Endodermal cell (in vitro differentiated cells): Measurements from ENCODE around the gene RBP4. TPM values are rescaled to one million over a fixed set of nuclear protein-coding genes. Genes with fewer than 3 reads are reported as not detected.
A peak's percentile ranks its signal among the peaks of the same experiment; 100 is the strongest.

ENCODE experiments used
- DNase-seq: peaks from one replicate; pipeline ENCODE4 v3.0.0-alpha.2; 2017
- H3K27ac ChIP-seq: 2 replicates; pipeline ENCODE4 v1.5.1; 2013; ENCODE audit warnings: mild to moderate bottlenecking, low read depth, low read length, moderate library complexity
- H3K27me3 ChIP-seq: 2 replicates; pipeline ENCODE4 v1.6.1; 2013; ENCODE audit warnings: mild to moderate bottlenecking, low read length, moderate library complexity; ENCODE audit not compliant: insufficient read depth, control insufficient read depth, poor library complexity, severe bottlenecking
- H3K36me3 ChIP-seq: 2 replicates; pipeline ENCODE4 v1.7.0; 2013; ENCODE audit warnings: mild to moderate bottlenecking, low read length, moderate library complexity; ENCODE audit not compliant: control insufficient read depth, insufficient read depth
- H3K4me1 ChIP-seq: one replicate; pipeline ENCODE4 v1.7.0; 2013; ENCODE audit warnings: low read length; ENCODE audit not compliant: control insufficient read depth, insufficient read depth
- H3K4me3 ChIP-seq: 2 replicates; pipeline ENCODE4 v1.5.1; 2013; ENCODE audit warnings: mild to moderate bottlenecking, low read length, moderate library complexity
- H3K9ac ChIP-seq: 2 replicates; pipeline ENCODE4 v1.6.1; 2013; ENCODE audit warnings: mild to moderate bottlenecking, low read length, moderate library complexity; ENCODE audit not compliant: poor library complexity, severe bottlenecking; ENCODE audit errors: extremely low read depth
- H3K9me3 ChIP-seq: 2 replicates; pipeline ENCODE4 v1.6.1; 2013; ENCODE audit warnings: mild to moderate bottlenecking, low read length, moderate library complexity; ENCODE audit not compliant: control insufficient read depth
- H3K27ac Mint-ChIP-seq: 2 replicates; pipeline ENCODE4 v1.8.0; 2020; ENCODE audit warnings: mixed read lengths
- H3K27me3 Mint-ChIP-seq: 2 replicates; pipeline ENCODE4 v1.8.0; 2021; ENCODE audit warnings: mild to moderate bottlenecking, mixed read lengths; ENCODE audit not compliant: insufficient read depth
- H3K36me3 Mint-ChIP-seq: 2 replicates; pipeline ENCODE4 v1.8.0; 2020; ENCODE audit warnings: low read depth, mixed read lengths
- H3K4me1 Mint-ChIP-seq: 2 replicates; pipeline ENCODE4 v1.8.0; 2020; ENCODE audit warnings: mixed read lengths
- H3K4me3 Mint-ChIP-seq: 2 replicates; pipeline ENCODE4 v1.8.0; 2020; ENCODE audit warnings: mild to moderate bottlenecking, moderate library complexity, mixed read lengths
- H3K9me3 Mint-ChIP-seq: 2 replicates; pipeline ENCODE4 v1.8.0; 2020; ENCODE audit warnings: mild to moderate bottlenecking, mixed read lengths
- WGBS, 2 experiments: methylation state at CpG; one replicate each; pipeline versions ENCODE4 v1.1.5 to v1.1.7; 2013; ENCODE audit warnings: missing lambda C conversion rate in 2 of 2, mixed read lengths in 1 of 2; ENCODE audit not compliant: insufficient coverage in 1 of 2, insufficient read length in 1 of 2; 5-methylcytosine and 5-hydroxymethylcytosine counted together
- total RNA-seq, 2 donors: library from RNA; stranded (reverse); fragmentation: NEBNext Ultra II Directional in 1 of 2; extraction: Animal tissue kit (Norgen Biotek cat#: 25700) in 1 of 2; gene quantifications; 2 replicates in 1 of 2; 3 replicates in 1 of 2; pipeline ENCODE4 v1.2.1, GENCODE V29; 2021
- TF ChIP-seq, protein P1 (sequence below): fragments of 200-600 bp; sonication (generic); conservative IDR thresholded peaks from 2 replicates; pipeline ENCODE4 v1.5.0; 2021; ENCODE audit warnings: antibody characterized with exemption, mild to moderate bottlenecking

RBP4 gene
- total RNA-seq, 2 donors from 2014 or later, result 0.82 to 0.86 TPM

DNA sequence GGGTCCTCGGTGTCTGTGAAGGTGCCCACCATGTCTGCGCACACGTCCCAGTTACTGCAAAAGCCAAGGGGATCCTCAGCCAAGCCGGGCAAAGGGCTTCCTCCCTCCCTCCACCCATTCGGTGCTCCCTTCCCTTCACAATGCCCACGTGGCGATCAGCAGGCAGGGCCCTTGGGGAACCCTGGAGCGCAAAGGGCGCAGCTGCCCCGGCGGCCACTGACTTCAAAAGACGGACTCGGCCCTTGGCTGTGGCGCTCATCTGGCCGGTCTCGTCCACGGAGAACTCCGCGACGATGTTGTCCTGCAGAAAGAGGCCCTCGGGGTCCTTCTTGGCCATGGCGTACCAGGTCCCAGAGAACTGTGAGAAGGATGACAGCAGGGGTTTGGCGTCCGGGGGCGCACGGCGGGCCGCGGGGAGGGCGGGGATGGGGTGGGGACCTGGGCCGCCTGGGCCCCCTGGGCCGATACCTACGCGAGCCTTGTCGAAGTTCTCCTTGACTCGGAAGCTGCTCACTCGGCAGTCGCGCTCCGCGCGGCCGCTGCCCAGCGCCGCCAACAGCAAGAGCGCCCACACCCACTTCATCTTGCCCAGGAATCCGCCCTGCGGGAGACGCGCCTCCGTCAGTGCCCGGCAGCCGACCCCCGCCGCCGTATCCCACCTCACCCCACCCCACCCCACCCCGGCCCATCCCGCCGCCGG, 439 bp downstream of the RBP4 start:
- peaks cover 56% of the 10 kb centered on the region for H3K27me3 ChIP-seq
- TF ChIP-seq, protein P1, sequence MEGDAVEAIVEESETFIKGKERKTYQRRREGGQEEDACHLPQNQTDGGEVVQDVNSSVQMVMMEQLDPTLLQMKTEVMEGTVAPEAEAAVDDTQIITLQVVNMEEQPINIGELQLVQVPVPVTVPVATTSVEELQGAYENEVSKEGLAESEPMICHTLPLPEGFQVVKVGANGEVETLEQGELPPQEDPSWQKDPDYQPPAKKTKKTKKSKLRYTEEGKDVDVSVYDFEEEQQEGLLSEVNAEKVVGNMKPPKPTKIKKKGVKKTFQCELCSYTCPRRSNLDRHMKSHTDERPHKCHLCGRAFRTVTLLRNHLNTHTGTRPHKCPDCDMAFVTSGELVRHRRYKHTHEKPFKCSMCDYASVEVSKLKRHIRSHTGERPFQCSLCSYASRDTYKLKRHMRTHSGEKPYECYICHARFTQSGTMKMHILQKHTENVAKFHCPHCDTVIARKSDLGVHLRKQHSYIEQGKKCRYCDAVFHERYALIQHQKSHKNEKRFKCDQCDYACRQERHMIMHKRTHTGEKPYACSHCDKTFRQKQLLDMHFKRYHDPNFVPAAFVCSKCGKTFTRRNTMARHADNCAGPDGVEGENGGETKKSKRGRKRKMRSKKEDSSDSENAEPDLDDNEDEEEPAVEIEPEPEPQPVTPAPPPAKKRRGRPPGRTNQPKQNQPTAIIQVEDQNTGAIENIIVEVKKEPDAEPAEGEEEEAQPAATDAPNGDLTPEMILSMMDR, result no peak

DNA sequence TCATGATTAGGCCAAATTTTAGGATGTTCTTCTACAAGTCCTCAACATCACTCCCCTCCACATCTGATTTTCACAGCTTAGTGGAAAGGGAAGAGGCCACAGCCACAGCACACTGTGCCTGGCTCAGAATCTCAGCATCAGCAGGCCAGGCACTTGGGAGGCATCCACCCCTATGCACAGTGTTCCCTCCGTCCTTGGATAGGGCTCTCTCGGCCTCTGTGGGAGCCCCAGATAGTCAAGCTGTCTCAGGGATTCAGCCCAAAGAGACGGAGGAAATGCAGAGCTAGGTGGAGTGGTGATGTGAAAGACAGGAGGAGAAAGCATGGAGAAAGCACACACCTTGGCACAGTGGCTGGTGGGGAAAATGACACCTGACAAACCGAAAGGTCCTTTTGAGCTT, 1.3 kb downstream of the RBP4 start:
- TF ChIP-seq, protein P1, result no peak
- H3K27ac ChIP-seq, result no peak overlapping the region
- no peaks in the 10 kb centered on the region for H3K9me3 ChIP-seq
- Mint-ChIP-seq H3K9me3 (no peaks in the 10 kb centered on the region), H3K4me3 (peak overlapping the region; percentile 56), H3K27me3 (peaks cover 58% of the 10 kb centered on the region), H3K36me3 (no peaks in the 10 kb centered on the region), H3K4me1 (peaks cover 14% of the 10 kb centered on the region), H3K27ac (no peak overlapping the region)
- WGBS, 2 experiments, result 96 to 97% methylated on average over 3 to 4 of the region's 4 CpGs
- DNase-seq, result peak; percentile 40
- no peak overlapping the region for H3K9ac ChIP-seq
- no peaks in the 10 kb centered on the region for H3K36me3 ChIP-seq
- no peaks in the 10 kb centered on the region for H3K4me1 ChIP-seq
- H3K27me3 ChIP-seq, result peaks cover 53% of the 10 kb centered on the region
- H3K4me3 ChIP-seq, result no peak overlapping the region

More for the DNA sequence above, 439 bp downstream of the RBP4 start:
- Mint-ChIP-seq H3K4me1 (peaks cover 14% of the 10 kb centered on the region), H3K36me3 (no peaks in the 10 kb centered on the region), H3K27me3 (peaks cover 59% of the 10 kb centered on the region), H3K27ac (no peak overlapping the region), H3K4me3 (peak overlapping the region; percentile 56), H3K9me3 (no peaks in the 10 kb centered on the region)
- H3K9ac ChIP-seq, result no peak overlapping the region
- peak; percentile 71 for DNase-seq
- no peak overlapping the region for H3K27ac ChIP-seq
- no peak overlapping the region for H3K4me3 ChIP-seq
- no peaks in the 10 kb centered on the region for H3K4me1 ChIP-seq
- H3K36me3 ChIP-seq, result no peaks in the 10 kb centered on the region
- WGBS, 2 experiments, result 25 to 48% methylated on average over 30 to 57 of the region's 60 CpGs
- no peaks in the 10 kb centered on the region for H3K9me3 ChIP-seq

DNA sequence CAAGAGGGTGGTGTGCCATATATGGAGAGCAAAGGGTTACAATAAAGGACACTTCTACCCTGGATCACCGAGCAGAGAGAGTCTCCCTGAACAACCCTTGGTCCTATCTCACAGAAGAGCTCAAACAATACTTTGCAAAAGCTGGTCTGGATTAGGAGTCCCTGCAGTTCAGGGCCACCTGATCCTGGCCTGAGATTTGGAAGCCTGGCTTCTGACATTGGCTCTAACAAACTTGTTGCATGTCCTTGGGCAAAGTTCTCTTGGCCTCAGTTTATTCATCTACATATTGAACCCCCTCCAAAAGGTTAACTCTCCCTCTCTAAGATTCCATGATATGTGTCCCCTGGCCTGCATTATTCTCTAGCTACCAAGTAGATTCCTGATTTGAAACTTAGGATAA, 1.7 kb downstream of the RBP4 start:
- H3K27ac Mint-ChIP-seq, result no peak overlapping the region
- TF ChIP-seq, protein P1, result no peak
- WGBS, 2 experiments, result 84 to 100% methylated on average over 1 of the region's 1 CpG
- no peaks in the 10 kb centered on the region for H3K36me3 Mint-ChIP-seq
- H3K4me3 Mint-ChIP-seq, result no peak overlapping the region
- Histone ChIP-seq H3K9ac (no peak overlapping the region), H3K27me3 (peaks cover 48% of the 10 kb centered on the region), H3K36me3 (no peaks in the 10 kb centered on the region), H3K27ac (no peak overlapping the region), H3K9me3 (no peaks in the 10 kb centered on the region), H3K4me3 (no peak overlapping the region), H3K4me1 (no peaks in the 10 kb centered on the region)
- H3K9me3 Mint-ChIP-seq, result no peaks in the 10 kb centered on the region
- peaks cover 14% of the 10 kb centered on the region for H3K4me1 Mint-ChIP-seq
- DNase-seq, result peak; percentile 38
- peaks cover 53% of the 10 kb centered on the region for H3K27me3 Mint-ChIP-seq
